AG10803 (cell line): Measurements from ENCODE around the gene CREG1.
"Not testable (repeated sequence)": the region's sequence is repeated elsewhere in the genome, so short reads cannot be mapped to it uniquely, and the experiment has no call there.

ENCODE experiments used
- DNase-seq: peaks from one replicate; pipeline ENCODE4 v3.0.0; 2010; ENCODE audit warnings: low read depth
- H3K4me3 ChIP-seq: 2 replicates; pipeline ENCODE4 v1.5.1; 2011; ENCODE audit warnings: mild to moderate bottlenecking, low read length, control low read depth
- CTCF ChIP-seq: conservative IDR thresholded peaks from 2 replicates; pipeline ENCODE4 v1.5.1; 2011; ENCODE audit warnings: mild to moderate bottlenecking, low read length, control low read depth, inconsistent platforms

The CREG1 gene

GRCh38 chr1:167579986-167580385, 26.4 kb upstream of the CREG1 start:
- H3K4me3 ChIP-seq = no peak overlapping the region
- DNase-seq = no peak
- TF ChIP-seq CTCF = no peak

GRCh38 chr1:167578939-167579521, 25.5 kb upstream of the CREG1 start:
- no peak overlapping the region for H3K4me3 ChIP-seq
- TF ChIP-seq CTCF = no peak
- DNase-seq = no peak

GRCh38 chr1:167575649-167576048, 22.1 kb upstream of the CREG1 start:
- no peak for DNase-seq
- H3K4me3 ChIP-seq = no peak overlapping the region
- TF ChIP-seq CTCF = no peak

GRCh38 chr1:167573035-167573434, 19.5 kb upstream of the CREG1 start:
- peak; percentile 3 for DNase-seq
- TF ChIP-seq CTCF = no peak
- H3K4me3 ChIP-seq = no peak overlapping the region

- H3K4me3 ChIP-seq, DNase-seq: not testable (repeated sequence)
These were observed 17.1 kb upstream of the CREG1 start for GRCh38 chr1:167570712-167571111.

GRCh38 chr1:167567663-167568062, 14.1 kb upstream of the CREG1 start:
- H3K4me3 ChIP-seq = no peak overlapping the region
- no peak for TF ChIP-seq CTCF
- DNase-seq = no peak

- no peak for DNase-seq
- H3K4me3 ChIP-seq = no peak overlapping the region
- no peak for TF ChIP-seq CTCF
These were observed 13.2 kb upstream of the CREG1 start for GRCh38 chr1:167566766-167567165.

GRCh38 chr1:167565922-167566321, 12.4 kb upstream of the CREG1 start:
- TF ChIP-seq CTCF = no peak
- DNase-seq = no peak
- no peak overlapping the region for H3K4me3 ChIP-seq
